ENCODE data around the gene LEMD3.

Gene LEMD3

GRCh38 chr12:65208964-65209654, 39.7 kb downstream of the LEMD3 start:
- DNase-seq (ENCODE audit: low spot score): no peak

GRCh38 chr12:65209655-65210043, 40.3 kb downstream of the LEMD3 start:
- DNase-seq (ENCODE audit: low spot score): no peak

DNA sequence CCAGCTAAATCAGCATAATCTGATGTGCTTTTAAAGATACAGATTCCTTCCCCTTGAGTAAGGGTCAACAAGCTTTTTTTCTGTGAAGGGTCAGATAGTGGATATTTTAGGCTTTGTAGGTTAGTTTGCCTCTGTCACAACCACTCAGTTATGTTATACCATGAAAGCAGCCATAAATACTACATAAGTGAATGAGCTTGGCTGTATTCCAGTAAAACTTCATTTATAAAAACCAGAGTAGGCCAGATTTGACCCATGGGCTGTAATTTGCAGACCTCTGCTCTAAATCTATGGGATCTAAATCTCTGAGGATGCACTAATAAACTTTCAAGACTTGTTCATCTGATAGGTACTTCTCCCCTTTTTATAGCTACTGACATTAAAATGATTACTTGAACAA, 47.7 kb downstream of the LEMD3 start:
- no peak for DNase-seq (ENCODE audit: low spot score)

DNA sequence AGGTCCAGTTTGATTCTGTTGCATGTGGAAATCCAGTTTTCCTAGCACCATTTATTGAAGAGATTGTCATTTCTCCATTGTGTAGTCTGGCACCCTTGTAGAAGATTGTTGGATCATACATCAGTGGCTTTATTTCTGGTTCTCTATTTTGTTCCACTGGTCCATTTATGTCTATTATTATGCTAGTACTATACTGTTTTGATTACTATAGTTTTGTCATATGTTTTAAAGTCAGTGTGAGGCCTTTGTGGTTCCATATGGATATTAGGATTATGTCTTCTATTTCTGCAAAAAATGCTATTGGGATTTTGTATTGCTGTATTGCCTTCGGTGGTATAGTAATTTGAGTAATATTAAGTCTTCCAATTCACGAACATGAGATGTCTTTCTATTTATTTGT, 51.4 kb downstream of the LEMD3 start:
- no peak for DNase-seq (ENCODE audit: low spot score)

DNA sequence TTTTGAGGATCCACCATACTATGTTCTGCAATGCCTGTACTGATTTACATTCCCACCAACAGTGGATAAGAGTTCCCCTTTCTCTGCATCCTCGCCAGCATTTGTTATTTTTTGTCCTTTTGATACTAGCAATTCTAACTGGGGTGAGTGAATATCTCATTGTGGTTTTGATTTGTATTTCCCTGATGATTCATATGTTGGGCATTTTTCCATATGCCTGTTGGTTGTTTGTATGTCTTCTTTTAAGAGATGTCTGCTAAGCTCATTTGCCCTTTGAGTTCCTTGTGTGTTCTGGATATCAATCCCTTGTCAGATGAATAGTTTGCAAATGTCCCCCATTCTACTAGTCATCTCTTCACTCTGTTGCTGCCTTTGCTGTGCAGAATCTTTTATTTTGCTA, 60.1 kb downstream of the LEMD3 start:
- no peak for DNase-seq (ENCODE audit: low spot score)

- no peak for DNase-seq (ENCODE audit: low spot score)
These were observed 63.2 kb downstream of the LEMD3 start for GRCh38 chr12:65232476-65233077.

GRCh38 chr12:65237153-65237552, 67.8 kb downstream of the LEMD3 start:
- no peak for DNase-seq (ENCODE audit: low spot score)

GRCh38 chr12:65238609-65239008, 69.2 kb downstream of the LEMD3 start:
- no peak for DNase-seq (ENCODE audit: low spot score)

DNA sequence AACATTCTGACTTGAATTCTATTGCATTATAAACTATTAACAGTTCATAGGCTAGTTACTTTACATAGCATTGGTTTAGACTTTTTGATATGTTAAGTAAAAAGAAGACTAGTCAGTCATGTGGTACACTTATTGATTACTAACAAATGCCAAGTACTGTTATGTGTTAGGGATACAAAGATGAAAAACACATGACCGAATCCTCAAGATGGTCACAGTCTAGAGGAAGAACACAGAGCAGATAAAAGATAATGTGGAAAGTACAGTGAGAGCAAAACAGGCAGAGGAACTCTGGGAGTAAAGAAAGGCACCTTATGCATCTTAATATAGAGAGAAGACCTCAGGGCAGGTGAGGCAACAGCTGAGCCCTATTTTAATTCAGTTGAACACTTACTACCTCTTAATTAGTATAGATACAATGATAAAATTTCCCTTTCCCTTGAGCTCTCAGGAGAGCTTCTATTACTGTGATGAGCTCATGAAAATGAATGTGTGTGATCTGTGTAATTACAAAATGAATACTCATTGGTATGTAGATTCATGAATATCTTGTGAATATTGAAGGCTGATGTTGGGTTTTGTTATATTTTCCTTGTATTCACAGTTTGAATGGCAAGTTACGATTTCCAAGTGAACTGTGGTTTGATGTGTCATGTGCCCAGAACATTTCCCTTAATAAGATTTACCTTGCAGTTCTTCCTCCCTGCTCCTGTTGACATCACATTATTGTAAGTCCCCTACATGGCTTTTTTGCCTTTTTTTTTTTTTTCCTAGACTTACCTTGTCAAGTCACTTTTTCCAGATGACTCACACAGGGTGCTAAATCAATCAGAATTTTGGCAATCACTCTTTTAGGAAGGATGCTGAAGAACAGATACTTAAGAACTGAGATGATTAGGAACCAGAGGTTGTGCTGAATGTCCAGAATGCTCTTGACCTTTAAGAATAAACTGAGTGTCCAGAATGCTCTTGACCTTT, 79.6 kb downstream of the LEMD3 start:
- DNase-seq (ENCODE audit: low spot score): no peak

DNA sequence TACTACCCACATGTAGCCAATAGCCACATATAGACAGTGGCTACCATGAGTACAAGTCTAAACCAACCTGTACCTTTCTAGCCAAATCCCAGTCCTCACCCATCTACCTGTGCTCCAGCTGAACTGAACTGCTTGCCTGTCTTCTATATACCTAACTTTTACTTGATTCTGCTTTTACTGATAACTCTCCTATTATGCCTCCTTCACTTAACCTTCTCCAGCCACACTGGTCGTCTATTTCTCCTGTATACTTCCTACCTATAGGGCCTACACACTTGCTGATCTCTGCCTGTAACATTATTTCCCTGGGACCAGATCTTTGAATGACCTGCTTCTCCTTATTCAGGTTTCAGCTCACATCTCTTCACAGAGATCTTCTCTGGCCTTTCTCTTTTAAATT, 83.1 kb downstream of the LEMD3 start:
- DNase-seq (ENCODE audit: low spot score): no peak

DNA sequence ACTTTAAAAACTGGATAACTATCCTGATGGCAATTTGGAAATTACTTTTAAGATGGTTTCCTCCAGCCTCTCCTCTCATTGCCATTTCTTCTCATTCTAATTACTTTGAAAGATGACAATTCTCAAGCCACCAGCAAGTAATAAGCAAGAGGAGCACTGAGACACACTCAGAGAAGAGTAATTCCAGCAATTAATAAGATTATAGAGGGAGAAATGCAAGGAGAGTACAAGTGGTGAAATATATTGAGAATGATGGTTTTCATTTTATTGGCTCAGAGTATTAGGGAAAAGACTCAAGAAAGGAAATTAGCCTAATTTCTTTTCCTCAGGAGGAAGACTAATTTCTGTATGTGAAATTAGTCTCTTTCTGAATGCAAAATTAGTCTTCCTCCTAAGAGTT, 88.6 kb downstream of the LEMD3 start:
- no peak for DNase-seq (ENCODE audit: low spot score)

DNA sequence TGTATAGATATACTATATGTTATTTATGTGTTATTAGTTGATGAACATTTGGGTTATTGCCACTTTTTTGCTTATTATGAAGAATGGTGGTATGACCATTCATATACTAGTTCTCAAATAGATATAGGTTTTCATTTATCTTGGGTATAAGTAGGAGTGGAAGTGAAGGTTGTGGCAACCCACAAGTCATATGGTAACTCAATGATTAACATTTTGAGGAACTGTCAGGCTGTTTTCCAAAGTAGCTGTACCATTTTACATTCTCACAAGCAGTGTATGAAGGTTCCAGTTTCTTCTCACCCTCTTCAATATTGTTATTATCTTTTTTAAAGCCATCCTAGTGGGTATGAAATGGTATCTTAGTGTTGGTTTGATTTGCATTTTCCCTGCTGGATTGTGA, 90.1 kb downstream of the LEMD3 start:
- DNase-seq (ENCODE audit: low spot score): no peak

GRCh38 chr12:65263777-65264176, 94.4 kb downstream of the LEMD3 start:
- no peak for DNase-seq (ENCODE audit: low spot score)

DNA sequence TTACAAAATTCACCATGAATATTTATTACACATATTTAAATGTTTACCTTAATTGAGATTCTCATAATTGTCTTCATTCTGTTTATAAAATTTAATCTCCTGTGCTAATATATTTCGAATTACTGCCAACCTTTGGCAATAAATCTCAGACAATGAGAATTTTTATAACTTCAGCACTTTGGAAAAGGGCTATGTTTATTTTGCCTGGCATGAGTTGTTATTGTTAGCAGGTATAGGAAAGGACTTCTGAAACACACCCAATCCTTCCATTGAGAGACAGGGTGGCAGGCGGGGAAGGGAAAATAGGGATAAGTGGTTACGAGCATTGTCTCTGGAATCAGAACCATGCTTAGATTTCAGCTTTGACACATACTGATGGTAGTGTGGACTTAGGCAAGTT, 97.0 kb downstream of the LEMD3 start:
- no peak for DNase-seq (ENCODE audit: low spot score)

DNA sequence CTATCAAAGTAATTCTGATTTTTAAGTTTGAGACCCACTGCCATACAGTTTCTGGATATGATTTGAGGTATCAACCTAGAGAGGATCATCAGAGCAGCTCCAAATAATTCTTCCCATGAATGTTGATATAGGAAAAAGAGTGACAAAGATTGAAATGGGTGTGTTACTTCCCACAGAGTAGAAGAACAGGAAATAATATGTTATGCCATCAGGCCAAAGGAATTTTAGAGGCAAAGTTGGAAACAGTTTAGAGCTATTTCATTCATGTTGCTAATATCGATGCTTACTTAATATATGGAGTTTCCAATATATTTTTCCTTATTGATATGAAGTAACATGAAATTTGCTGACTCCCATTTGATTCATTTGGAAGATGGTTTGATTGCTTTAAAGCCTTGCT, 100.2 kb downstream of the LEMD3 start:
- no peak for DNase-seq (ENCODE audit: low spot score)

DNA sequence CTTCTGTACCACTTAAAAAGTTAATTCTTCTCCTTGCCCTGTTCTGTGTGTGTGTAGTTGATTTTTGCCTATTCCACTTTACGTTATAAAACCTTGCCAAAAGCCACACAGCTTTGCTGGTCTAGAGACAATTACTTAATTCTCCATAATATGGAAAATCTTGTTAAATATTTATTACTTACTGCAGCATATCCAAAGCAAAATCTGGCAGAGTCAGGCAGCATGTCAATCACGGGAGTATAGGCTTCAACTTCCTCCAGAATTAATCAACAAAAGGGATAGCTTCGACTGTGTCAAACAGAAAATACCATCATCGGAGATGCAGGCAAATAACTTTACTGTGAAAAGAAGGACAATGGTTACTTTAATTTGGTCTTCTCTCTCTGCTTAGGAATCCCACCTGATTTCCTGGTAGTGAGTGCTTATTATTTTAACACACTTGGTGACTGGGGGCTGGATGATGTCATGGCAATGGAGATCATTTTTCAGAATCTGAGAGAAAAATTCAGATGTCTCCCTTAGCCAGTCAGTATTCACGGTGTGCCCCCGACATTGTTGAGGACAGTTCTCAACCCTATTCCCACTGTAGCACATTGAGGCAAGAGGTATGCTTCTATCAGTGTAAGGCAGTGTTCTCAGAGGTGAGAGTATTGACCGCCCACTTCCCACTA, 105.4 kb downstream of the LEMD3 start:
- DNase-seq (ENCODE audit: low spot score): no peak

DNA sequence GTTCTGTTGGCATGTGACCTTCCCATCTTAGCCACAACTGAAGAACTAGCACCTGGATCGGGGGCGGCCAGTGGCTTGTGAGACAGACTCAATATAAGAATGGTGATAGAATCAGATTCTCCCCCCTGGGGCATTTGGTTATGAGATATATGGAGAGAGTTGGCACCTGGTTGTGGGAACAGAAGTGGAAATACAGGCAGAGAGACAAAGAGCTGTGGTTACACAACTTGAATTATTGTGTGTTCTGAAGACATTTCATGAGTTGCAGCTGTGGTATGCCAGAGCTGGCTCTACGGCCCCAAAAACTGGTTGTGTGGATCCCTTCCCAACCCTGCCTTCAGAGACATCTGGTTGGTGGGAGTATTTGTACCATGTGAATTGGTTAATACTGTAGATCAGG, 106.2 kb downstream of the LEMD3 start:
- DNase-seq (ENCODE audit: low spot score): no peak

GRCh38 chr12:65276916-65277530, 107.6 kb downstream of the LEMD3 start:
- no peak for DNase-seq (ENCODE audit: low spot score)

DNA sequence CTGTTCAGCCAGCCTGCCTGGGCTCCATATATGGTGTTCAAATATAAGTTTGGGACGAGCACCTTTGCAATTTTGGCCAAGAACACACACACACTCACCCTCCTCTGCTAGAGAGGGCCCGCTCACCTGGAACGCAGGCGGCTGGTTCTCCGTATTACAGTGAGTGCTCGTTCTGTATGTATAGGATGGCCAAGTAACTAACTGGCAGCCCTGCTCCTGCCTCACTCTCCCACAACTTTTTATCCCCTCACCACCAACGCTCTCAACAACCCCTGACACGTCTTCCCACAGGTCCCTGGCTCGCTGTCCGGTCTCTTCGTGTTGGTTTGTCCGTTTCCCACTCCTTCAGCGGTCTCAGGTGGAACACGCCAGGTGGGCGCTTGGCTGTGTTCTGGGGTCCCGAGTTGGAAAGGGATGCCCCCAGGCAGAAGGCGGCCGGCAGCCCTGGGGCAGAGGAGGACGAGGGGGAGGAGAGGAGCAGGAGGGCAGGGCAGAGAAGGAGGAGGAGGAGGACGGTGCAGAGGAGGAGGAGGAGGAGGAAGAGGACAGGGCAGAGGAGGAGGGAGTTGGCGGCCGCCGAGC, 108.7 kb downstream of the LEMD3 start:
- DNase-seq (ENCODE audit: low spot score): peak; percentile 11

DNA sequence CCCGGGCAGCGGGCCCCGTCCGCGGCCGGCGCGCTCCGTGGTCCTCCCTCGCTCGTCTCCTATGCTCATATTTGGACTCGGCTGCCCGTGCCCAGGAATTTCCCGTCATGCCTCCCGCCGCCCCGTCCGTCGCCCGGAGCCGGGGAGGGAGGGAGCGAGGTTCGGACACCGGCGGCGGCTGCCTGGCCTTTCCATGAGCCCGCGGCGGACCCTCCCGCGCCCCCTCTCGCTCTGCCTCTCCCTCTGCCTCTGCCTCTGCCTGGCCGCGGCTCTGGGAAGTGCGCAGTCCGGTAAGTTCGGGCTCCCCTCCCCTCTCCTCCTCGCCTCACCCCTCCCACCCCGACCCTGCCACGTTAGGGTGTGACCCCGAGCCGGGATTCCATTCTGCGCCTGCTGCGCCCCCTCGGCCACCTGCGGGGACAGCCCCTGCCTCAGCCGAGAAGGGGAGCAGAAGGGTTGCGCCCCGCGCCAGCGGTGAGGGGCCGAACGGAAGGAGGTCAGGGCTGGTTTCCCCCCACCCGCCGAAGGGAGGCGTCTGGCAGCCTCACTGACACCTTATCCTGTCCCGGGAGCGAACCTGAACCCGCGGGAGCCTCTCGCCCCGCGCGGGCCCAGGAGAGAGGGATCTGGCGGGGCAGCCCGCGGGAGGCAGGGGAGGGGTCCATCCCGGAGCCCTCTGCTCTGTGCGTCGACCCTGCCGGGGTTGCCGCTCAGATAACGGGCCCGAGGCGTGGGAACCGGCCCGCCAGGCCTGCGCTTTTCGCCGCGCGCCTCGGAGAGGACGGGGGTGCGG, 109.4 kb downstream of the LEMD3 start, which contains the start of gene MSRB3:
MSRB3 (plus strand) TSS at position 108 of the 793 bp plus-strand sequence. CDS start 29,897 bp downstream, outside the sequence.
- DNase-seq (ENCODE audit: low spot score): peak; percentile 90

Measured in iPS-NIHi11 (cell line).